Vagina (tissue), 2 donors: ENCODE data around the gene AIMP2. TPM values are rescaled to one million over a fixed set of nuclear protein-coding genes. Genes with fewer than 3 reads are reported as not detected.

Experiments
- DNase-seq, 2 donors: peaks; one replicate each; pipeline ENCODE4 v3.0.0-alpha.2; 2017; ENCODE audit errors: extremely low spot score in 2 of 2
- H3K27ac ChIP-seq: fragments of 200-600 bp; sonication (generic); one replicate; pipeline ENCODE4 v1.5.1; 2019
- H3K27me3 ChIP-seq: fragments of 200-600 bp; sonication (generic); one replicate; pipeline ENCODE4 v1.5.1; 2019
- H3K36me3 ChIP-seq, 2 donors: fragments of 200-600 bp; sonication (generic); one replicate each; pipeline ENCODE4 v1.5.1; 2017 to 2019
- H3K4me1 ChIP-seq: fragments of 200-600 bp; sonication (generic); one replicate; pipeline ENCODE4 v1.5.1; 2019
- H3K4me3 ChIP-seq, 2 donors: fragments of 200-600 bp; sonication (generic); 1 replicate in 1 of 2; 2 replicates in 1 of 2; pipeline ENCODE4 v1.5.1; 2016 to 2019
- H3K9me3 ChIP-seq: fragments of 200-600 bp; sonication (generic); one replicate; pipeline ENCODE4 v1.5.1; 2019
- CTCF ChIP-seq, 3 experiments: fragments of 450-650 bp in 2 of 3; fragments of 200-600 bp in 1 of 3; sonication (generic) in 1 of 3; IDR thresholded peaks; one replicate each; pipeline ENCODE4 v1.5.1; 2017 to 2019; ENCODE audit warnings: antibody characterized with exemption in 3 of 3, mild to moderate bottlenecking in 2 of 3, moderate library complexity in 2 of 3
- POLR2A ChIP-seq, 2 donors: fragments of 450-650 bp; IDR thresholded peaks; one replicate each; pipeline ENCODE4 v1.6.1; 2017; ENCODE audit warnings: antibody characterized with exemption in 2 of 2, mild to moderate bottlenecking in 2 of 2, moderate library complexity in 2 of 2
- POLR2AphosphoS5 ChIP-seq, 2 donors: sonication (generic); formaldehyde crosslinking; IDR thresholded peaks; one replicate each; pipeline ENCODE4 v1.9.0; 2017; ENCODE audit warnings: antibody characterized with exemption in 2 of 2, mild to moderate bottlenecking in 2 of 2, low read depth in 1 of 2; ENCODE audit not compliant: insufficient read depth in 1 of 2
- intact Hi-C: fragments of 100-400 bp; cut with DNase I; formaldehyde crosslinking; loops from one replicate; pipeline ENCODE4 v1.15.1; 2023
- total RNA-seq: library from RNA; depleted of rRNA; stranded (reverse); fragments of >200 nt; gene quantifications from one replicate; pipeline ENCODE4 v1.2.3, GENCODE V29; 2016

Gene AIMP2
- total RNA-seq, 1 donor from 2014 or later, result 38.1 TPM

GRCh38 chr7:6022707-6023106 lies 13.6 kb downstream of the AIMP2 start:
- intact Hi-C loops, result no loop called here
- no peak overlapping the region for H3K4me3 ChIP-seq
- peaks cover 7 to 70% of the 10 kb centered on the region in 2 donors for H3K36me3 ChIP-seq
- no peak overlapping the region for H3K27ac ChIP-seq
- DNase-seq, result no peak
- no peaks in the 10 kb centered on the region for H3K4me1 ChIP-seq
- H3K9me3 ChIP-seq, result no peaks in the 10 kb centered on the region
- TF ChIP-seq POLR2A (IDR thresholded peaks at IDR 0.05) (no peak), CTCF (IDR thresholded peaks at IDR 0.05) (no peak), POLR2AphosphoS5 (IDR thresholded peaks at IDR 0.05; ENCODE audit: insufficient read depth in 1 of 2, low read depth in 1 of 2) (no peak)
- H3K27me3 ChIP-seq, result no peaks in the 10 kb centered on the region

- Histone ChIP-seq H3K27ac (no peak overlapping the region), H3K9me3 (no peaks in the 10 kb centered on the region), H3K27me3 (no peaks in the 10 kb centered on the region), H3K4me3 (no peak overlapping the region), H3K4me1 (no peaks in the 10 kb centered on the region), H3K36me3 (peaks cover 7 to 70% of the 10 kb centered on the region in 2 donors)
- no peak for TF ChIP-seq CTCF (IDR thresholded peaks at IDR 0.05)
- no peak for TF ChIP-seq POLR2A (IDR thresholded peaks at IDR 0.05)
- TF ChIP-seq POLR2AphosphoS5 (IDR thresholded peaks at IDR 0.05; ENCODE audit: insufficient read depth in 1 of 2, low read depth in 1 of 2), result no peak
- intact Hi-C loops, result no loop called here
- DNase-seq, result no peak
These were observed 14.9 kb downstream of the AIMP2 start for GRCh38 chr7:6023974-6024435.

- H3K36me3 ChIP-seq, result peaks cover 7 to 70% of the 10 kb centered on the region in 2 donors
- H3K4me3 ChIP-seq, result peak overlapping the region in 1 of 2 donors; percentile 16
- TF ChIP-seq CTCF (IDR thresholded peaks at IDR 0.05) (no peak), POLR2AphosphoS5 (IDR thresholded peaks at IDR 0.05; ENCODE audit: insufficient read depth in 1 of 2, low read depth in 1 of 2) (no peak), POLR2A (IDR thresholded peaks at IDR 0.05) (no peak)
- H3K27me3 ChIP-seq, result no peaks in the 10 kb centered on the region
- no peaks in the 10 kb centered on the region for H3K9me3 ChIP-seq
- H3K4me1 ChIP-seq, result no peaks in the 10 kb centered on the region
- no peak for DNase-seq
- H3K27ac ChIP-seq, result no peak overlapping the region
- intact Hi-C loops, result no loop called here
These were observed 17.1 kb downstream of the AIMP2 start for GRCh38 chr7:6026011-6026819.

GRCh38 chr7:6026820-6027311 lies 17.8 kb downstream of the AIMP2 start:
- Histone ChIP-seq H3K4me3 (no peak overlapping the region), H3K4me1 (no peaks in the 10 kb centered on the region), H3K27ac (no peak overlapping the region), H3K36me3 (peaks cover 7 to 65% of the 10 kb centered on the region in 2 donors), H3K9me3 (no peaks in the 10 kb centered on the region), H3K27me3 (no peaks in the 10 kb centered on the region)
- no peak for DNase-seq
- TF ChIP-seq CTCF (IDR thresholded peaks at IDR 0.05), result no peak
- no peak for TF ChIP-seq POLR2AphosphoS5 (IDR thresholded peaks at IDR 0.05; ENCODE audit: insufficient read depth in 1 of 2, low read depth in 1 of 2)
- TF ChIP-seq POLR2A (IDR thresholded peaks at IDR 0.05), result no peak
- intact Hi-C loops, result no loop called here
